Effector memory CD4-positive, alpha-beta T cell (primary cell): ENCODE measurements around the gene PPFIA1.

Source experiments
- DNase-seq, 3 donors: peaks; one replicate each; pipeline ENCODE4 v3.0.0-alpha.2; 2020
- H3K27ac ChIP-seq: 2 replicates; pipeline ENCODE4 v1.7.0; 2013; ENCODE audit warnings: mild to moderate bottlenecking, low read length, moderate library complexity; ENCODE audit not compliant: insufficient read depth, poor library complexity, severe bottlenecking
- H3K27me3 ChIP-seq: replicated peaks from 2 replicates; pipeline ENCODE4 v1.7.0; 2013; ENCODE audit warnings: mild to moderate bottlenecking, low read length; ENCODE audit not compliant: insufficient read depth, control insufficient read depth, poor library complexity, severe bottlenecking
- H3K36me3 ChIP-seq: 2 replicates; pipeline ENCODE4 v1.7.0; 2013; ENCODE audit warnings: mild to moderate bottlenecking, low read length, moderate library complexity; ENCODE audit not compliant: control insufficient read depth, insufficient read depth
- H3K4me1 ChIP-seq: 2 replicates; pipeline ENCODE4 v1.7.0; 2013; ENCODE audit warnings: low read length, mild to moderate bottlenecking; ENCODE audit not compliant: control insufficient read depth, insufficient read depth, poor library complexity, severe bottlenecking
- H3K4me3 ChIP-seq: 2 replicates; pipeline ENCODE4 v1.7.0; 2013; ENCODE audit warnings: low read length, low read depth, mild to moderate bottlenecking; ENCODE audit not compliant: insufficient read depth, poor library complexity, severe bottlenecking
- H3K9me3 ChIP-seq: 2 replicates; pipeline ENCODE4 v1.7.0; 2013; ENCODE audit warnings: mild to moderate bottlenecking, low read length, moderate library complexity; ENCODE audit not compliant: control insufficient read depth

PPFIA1 gene

DNA sequence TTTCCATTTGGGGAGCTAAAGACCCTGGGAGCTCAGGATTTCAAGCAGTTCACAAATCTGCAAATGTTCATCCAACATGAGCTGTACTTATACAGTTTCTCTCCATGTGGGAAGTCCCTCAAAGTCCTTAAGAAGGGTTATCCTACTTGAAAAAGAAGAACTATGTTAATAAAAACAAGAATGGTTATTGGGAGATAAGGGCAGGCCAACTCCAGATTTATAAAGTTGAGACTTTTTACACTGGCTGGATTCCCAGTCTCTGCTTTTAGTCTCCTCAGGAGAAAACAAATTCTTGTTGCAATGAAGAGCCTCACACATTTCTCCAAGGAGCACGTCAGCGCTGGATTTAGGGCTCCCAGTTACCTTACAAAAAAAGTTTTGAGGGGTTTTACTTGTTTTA, 93.7 kb downstream of the PPFIA1 start:
- Histone ChIP-seq H3K27ac (no peak overlapping the region), H3K27me3 (no peaks in the 10 kb centered on the region), H3K4me3 (no peak overlapping the region), H3K36me3 (peaks cover 18% of the 10 kb centered on the region), H3K9me3 (no peaks in the 10 kb centered on the region), H3K4me1 (peaks cover 11% of the 10 kb centered on the region)
- no peak for DNase-seq

GRCh38 chr11:70364745-70365543, 94.5 kb downstream of the PPFIA1 start:
- no peaks in the 10 kb centered on the region for H3K27me3 ChIP-seq
- no peak overlapping the region for H3K27ac ChIP-seq
- H3K4me1 ChIP-seq = peaks cover 11% of the 10 kb centered on the region
- H3K4me3 ChIP-seq = peak overlapping the region; percentile 11
- no peaks in the 10 kb centered on the region for H3K9me3 ChIP-seq
- peak; percentile 8 to 15 (median 8) for DNase-seq
- H3K36me3 ChIP-seq = peaks cover 11% of the 10 kb centered on the region

- Histone ChIP-seq H3K9me3 (no peaks in the 10 kb centered on the region), H3K36me3 (peaks cover 8% of the 10 kb centered on the region), H3K27me3 (no peaks in the 10 kb centered on the region), H3K4me1 (peaks cover 11% of the 10 kb centered on the region), H3K4me3 (peak overlapping the region; percentile 11), H3K27ac (no peak overlapping the region)
- no peak for DNase-seq
These were observed 95.0 kb downstream of the PPFIA1 start for GRCh38 chr11:70365544-70365927.

- peaks cover 8% of the 10 kb centered on the region for H3K36me3 ChIP-seq
These were observed 96.6 kb downstream of the PPFIA1 start for GRCh38 chr11:70367071-70367470.

DNA sequence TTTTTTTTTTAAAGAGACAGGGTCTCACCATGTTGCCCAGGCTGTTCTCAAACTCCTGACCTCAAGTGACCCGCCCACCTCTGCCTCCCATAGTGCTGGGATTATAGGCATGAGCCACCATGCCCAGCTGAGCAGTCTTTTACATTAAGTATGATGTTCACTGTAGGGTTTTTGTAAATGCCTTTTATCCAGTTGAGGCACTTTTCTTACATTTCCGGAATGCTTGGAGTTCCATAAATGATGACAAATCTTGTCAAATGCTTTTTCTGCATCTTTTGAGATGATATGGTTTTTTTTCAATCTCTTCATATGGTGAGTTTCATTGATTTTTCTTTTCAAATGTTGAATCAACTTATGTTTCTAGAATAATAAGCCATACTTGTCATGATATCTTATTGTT, 98.5 kb downstream of the PPFIA1 start:
- H3K36me3 ChIP-seq = peaks cover 17% of the 10 kb centered on the region
- H3K27ac ChIP-seq = no peak overlapping the region

More at GRCh38 chr11:70367071-70367470, 96.6 kb downstream of the PPFIA1 start:
- Histone ChIP-seq H3K27ac (no peak overlapping the region), H3K27me3 (no peaks in the 10 kb centered on the region), H3K4me1 (peaks cover 11% of the 10 kb centered on the region), H3K4me3 (no peak overlapping the region), H3K9me3 (no peaks in the 10 kb centered on the region)
- no peak for DNase-seq

GRCh38 chr11:70371241-70371640, 100.8 kb downstream of the PPFIA1 start:
- H3K27ac ChIP-seq = no peak overlapping the region
- no peak for DNase-seq
- H3K4me3 ChIP-seq = no peak overlapping the region
- no peaks in the 10 kb centered on the region for H3K4me1 ChIP-seq
- H3K36me3 ChIP-seq = peaks cover 33% of the 10 kb centered on the region
- no peaks in the 10 kb centered on the region for H3K9me3 ChIP-seq
- H3K27me3 ChIP-seq = no peaks in the 10 kb centered on the region

More for the DNA sequence above, 98.5 kb downstream of the PPFIA1 start:
- H3K4me3 ChIP-seq = no peak overlapping the region
- no peak for DNase-seq
- no peaks in the 10 kb centered on the region for H3K27me3 ChIP-seq
- H3K4me1 ChIP-seq = peaks cover 11% of the 10 kb centered on the region
- H3K9me3 ChIP-seq = no peaks in the 10 kb centered on the region

- Histone ChIP-seq H3K4me3 (no peak overlapping the region), H3K27me3 (no peaks in the 10 kb centered on the region), H3K27ac (no peak overlapping the region), H3K36me3 (peaks cover 38% of the 10 kb centered on the region), H3K9me3 (no peaks in the 10 kb centered on the region), H3K4me1 (no peaks in the 10 kb centered on the region)
- DNase-seq = no peak
These were observed 101.6 kb downstream of the PPFIA1 start for GRCh38 chr11:70372076-70372475.

DNA sequence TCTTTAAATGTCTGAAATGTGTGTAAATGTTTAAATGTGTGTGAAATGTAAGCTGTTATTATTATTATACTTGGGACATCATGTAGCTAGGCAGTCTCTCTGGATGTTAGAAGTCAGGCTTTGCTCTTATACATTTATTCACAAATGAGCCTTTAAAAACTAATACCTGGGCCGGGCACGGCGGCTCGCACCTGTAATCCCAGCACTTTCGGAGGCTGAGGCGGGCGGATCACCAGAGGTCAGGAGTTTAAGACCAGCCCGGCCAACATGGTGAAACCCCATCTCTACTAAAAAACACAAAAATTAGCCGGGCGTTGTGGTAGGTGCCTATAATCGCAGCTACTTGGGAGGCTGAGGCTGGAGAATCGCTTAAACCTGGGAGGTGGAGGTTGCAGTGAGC, 106.1 kb downstream of the PPFIA1 start:
- Histone ChIP-seq H3K27ac (no peak overlapping the region), H3K36me3 (peaks cover 64% of the 10 kb centered on the region), H3K4me3 (no peak overlapping the region), H3K4me1 (no peaks in the 10 kb centered on the region), H3K27me3 (no peaks in the 10 kb centered on the region), H3K9me3 (no peaks in the 10 kb centered on the region)
- DNase-seq = no peak

DNA sequence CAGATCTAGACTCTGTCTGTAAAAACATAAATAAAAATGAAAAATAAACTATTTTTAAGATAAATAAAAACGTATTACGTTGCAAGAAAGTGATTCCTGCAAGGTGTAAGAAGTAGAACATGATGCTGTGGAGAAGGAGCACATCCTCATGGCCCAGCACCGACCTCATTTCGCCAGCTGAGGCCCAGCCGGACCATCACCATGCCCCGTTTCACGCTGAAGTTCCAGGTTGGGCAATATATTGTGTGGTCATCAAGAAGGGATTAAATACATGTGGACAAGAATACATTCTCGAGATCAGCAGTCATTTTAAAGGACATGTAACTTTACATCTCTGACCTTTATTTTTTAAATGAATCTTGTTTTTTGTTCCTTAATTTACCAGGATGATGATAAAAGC, 107.2 kb downstream of the PPFIA1 start:
- Histone ChIP-seq H3K4me3 (no peak overlapping the region), H3K36me3 (peaks cover 64% of the 10 kb centered on the region), H3K27ac (no peak overlapping the region), H3K4me1 (no peaks in the 10 kb centered on the region), H3K9me3 (no peaks in the 10 kb centered on the region), H3K27me3 (no peaks in the 10 kb centered on the region)
- no peak for DNase-seq

GRCh38 chr11:70378506-70379134, 108.1 kb downstream of the PPFIA1 start:
- H3K27me3 ChIP-seq = no peaks in the 10 kb centered on the region
- no peak overlapping the region for H3K4me3 ChIP-seq
- H3K4me1 ChIP-seq = no peaks in the 10 kb centered on the region
- H3K27ac ChIP-seq = no peak overlapping the region
- H3K9me3 ChIP-seq = no peaks in the 10 kb centered on the region
- no peak for DNase-seq
- H3K36me3 ChIP-seq = peaks cover 55% of the 10 kb centered on the region
